Fibroblast of the aortic adventitia (primary cell): ENCODE results near the gene FST. TPM values are rescaled to one million over a fixed set of nuclear protein-coding genes. Genes with fewer than 3 reads are reported as not detected.
A peak's percentile ranks its signal among the peaks of the same experiment; 100 is the strongest.

Experiments
- DNase-seq: peaks from one replicate; pipeline ENCODE4 v3.0.0-alpha.2; 2010; ENCODE audit warnings: low read depth
- H3K4me3 ChIP-seq: 2 replicates; pipeline ENCODE4 v1.5.1; 2011; ENCODE audit warnings: low read depth, mild to moderate bottlenecking, control low read depth, low read length, moderate library complexity
- total RNA-seq: library from RNA; depleted of rRNA; stranded (reverse); fragments of >200 nt; gene quantifications from 2 replicates; pipeline ENCODE4 v1.2.3, GENCODE V29; 2012; ENCODE audit warnings: low replicate concordance
- TF ChIP-seq, protein P1 (sequence below): IDR thresholded peaks from 2 replicates; pipeline ENCODE4 v1.5.1; 2011; ENCODE audit warnings: mild to moderate bottlenecking, low read length, control low read depth, inconsistent platforms; ENCODE audit not compliant: insufficient read depth

FST gene
- total RNA-seq, 1 donor: 104 TPM

DNA sequence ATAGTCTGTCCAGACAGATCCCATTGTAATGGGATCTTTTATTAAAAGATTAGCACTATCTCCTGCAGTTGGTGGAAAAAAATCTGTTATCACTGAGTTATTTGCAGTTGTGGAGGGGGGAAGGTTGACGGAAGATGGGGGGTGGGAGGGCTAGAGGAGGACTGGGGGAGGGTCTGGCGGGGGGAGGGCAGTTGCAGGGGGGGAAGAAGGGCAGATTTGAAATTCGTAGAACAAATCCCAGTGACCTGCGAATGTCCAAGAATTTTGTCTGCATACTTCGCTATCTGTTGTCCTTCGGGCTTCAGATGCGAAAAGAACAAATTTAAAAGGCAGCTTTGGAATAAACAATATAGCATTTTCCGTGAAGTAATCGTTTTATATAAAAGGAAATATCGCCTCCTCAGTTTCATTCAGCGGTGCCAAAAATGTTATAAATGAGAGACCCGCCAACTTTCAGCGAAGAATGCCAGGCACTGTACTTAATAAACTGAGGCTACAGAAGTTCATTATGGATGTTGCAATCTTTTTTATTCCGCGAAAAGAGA is 1.3 kb upstream of the FST start:
- DNase-seq: no peak
- peak overlapping the region; percentile 99 for H3K4me3 ChIP-seq
- TF ChIP-seq, protein P1, sequence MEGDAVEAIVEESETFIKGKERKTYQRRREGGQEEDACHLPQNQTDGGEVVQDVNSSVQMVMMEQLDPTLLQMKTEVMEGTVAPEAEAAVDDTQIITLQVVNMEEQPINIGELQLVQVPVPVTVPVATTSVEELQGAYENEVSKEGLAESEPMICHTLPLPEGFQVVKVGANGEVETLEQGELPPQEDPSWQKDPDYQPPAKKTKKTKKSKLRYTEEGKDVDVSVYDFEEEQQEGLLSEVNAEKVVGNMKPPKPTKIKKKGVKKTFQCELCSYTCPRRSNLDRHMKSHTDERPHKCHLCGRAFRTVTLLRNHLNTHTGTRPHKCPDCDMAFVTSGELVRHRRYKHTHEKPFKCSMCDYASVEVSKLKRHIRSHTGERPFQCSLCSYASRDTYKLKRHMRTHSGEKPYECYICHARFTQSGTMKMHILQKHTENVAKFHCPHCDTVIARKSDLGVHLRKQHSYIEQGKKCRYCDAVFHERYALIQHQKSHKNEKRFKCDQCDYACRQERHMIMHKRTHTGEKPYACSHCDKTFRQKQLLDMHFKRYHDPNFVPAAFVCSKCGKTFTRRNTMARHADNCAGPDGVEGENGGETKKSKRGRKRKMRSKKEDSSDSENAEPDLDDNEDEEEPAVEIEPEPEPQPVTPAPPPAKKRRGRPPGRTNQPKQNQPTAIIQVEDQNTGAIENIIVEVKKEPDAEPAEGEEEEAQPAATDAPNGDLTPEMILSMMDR: no peak

- DNase-seq: peak; percentile 65
- TF ChIP-seq, protein P1: no peak
- peak overlapping the region; percentile 99 for H3K4me3 ChIP-seq
Observed at GRCh38 chr5:53479590-53480415, 626 bp upstream of the FST start.

DNA sequence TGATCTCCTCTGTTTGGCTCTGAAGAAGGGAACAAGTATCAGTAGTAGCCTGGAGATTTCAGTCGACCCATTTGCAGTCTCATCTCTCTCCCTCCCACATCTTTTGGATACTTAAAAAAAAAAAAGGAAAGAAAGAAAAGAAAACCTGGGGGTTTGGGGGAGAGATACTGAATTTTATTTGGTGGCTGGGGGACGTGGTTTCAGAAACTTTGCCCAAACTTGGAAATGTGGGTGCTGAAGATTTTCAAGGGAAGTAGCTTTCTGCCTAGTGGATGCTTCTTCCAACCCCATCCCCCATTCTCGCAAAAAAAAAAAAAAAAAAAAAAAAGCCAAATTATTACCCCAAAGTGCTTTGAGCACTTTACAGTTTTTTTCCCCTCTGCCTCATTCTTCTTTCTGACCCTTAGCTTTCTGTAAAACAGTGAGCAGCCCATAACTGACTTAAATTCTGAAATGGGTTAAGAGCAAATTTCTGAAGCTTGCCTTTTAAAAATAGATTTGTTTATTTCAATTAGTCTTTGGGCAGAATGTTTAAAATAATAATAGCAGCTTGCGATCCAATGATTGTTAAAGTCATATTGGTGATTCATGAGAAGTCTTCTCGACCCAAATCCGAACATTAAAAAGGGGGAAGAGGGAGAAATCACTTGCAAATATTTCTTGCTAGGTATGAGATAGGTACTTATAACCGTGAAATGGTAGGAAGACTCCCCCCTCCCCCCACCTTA is 894 bp downstream of the FST start:
- TF ChIP-seq, protein P1: no peak
- H3K4me3 ChIP-seq: peak overlapping the region; percentile 99
- DNase-seq: peak; percentile 68

- peak; percentile 79 for DNase-seq
- TF ChIP-seq, protein P1: peak; percentile 57
Observed at GRCh38 chr5:53481887-53482716, 1.7 kb downstream of the FST start.

DNA sequence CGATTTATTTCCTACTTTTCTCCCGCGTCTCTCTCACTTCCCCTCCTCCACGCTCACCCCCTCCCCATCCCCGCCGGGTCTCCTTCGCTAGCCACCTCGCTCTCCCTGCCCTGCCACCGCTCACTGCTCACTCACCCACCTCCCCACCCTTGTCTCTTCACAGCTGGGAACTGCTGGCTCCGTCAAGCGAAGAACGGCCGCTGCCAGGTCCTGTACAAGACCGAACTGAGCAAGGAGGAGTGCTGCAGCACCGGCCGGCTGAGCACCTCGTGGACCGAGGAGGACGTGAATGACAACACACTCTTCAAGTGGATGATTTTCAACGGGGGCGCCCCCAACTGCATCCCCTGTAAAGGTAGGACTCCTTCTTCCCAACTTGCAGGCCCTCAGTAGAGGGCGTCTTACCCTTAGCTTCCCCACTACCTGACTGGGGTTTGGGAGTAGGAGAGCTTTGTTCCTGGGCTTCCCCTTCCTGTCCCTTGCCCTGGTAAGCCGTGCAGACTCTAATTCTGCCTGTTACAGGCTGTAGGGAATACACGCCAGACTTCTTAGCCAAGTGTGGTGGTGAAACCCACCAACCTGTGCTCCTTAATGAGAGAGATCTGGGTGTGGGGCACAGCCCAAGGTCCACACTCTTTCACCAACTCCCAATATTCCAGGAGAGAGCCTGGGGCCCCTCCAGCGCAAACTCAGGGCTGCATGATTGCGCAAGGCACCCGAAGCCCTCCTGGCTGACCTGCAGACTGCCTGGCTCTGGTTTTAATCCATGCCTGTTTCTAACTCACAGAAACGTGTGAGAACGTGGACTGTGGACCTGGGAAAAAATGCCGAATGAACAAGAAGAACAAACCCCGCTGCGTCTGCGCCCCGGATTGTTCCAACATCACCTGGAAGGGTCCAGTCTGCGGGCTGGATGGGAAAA is 2.5 kb downstream of the FST start:
- TF ChIP-seq, protein P1: peak; percentile 34

More at GRCh38 chr5:53481887-53482716, 1.7 kb downstream of the FST start:
- peak overlapping the region; percentile 99 for H3K4me3 ChIP-seq

DNA sequence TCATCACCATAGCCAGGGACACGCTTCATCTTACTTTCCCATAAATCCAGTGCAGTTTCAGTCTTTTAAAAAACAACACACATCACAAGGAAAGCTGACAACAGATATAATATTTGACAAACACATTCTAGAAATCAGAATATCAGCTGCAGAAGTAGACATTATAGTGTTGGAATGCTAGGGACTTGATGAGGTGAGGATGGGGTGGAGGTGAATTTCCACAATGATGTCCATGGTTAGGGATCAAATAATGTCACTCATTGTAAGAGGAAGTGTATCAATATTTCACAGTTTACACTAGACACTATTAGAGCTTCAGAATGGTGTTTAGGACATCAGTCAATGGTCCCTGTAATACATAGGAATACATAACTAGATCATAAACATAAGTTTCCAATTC is 7.0 kb downstream of the FST start:
- no peak overlapping the region for H3K4me3 ChIP-seq
- TF ChIP-seq, protein P1: no peak
- DNase-seq: no peak

More for the DNA sequence above, 2.5 kb downstream of the FST start:
- peak; percentile 52 for DNase-seq
- peak overlapping the region; percentile 99 for H3K4me3 ChIP-seq
